Measurements from ENCODE around the gene TMEM131.

The TMEM131 gene

GRCh38 chr2:97736185-97736584 is 259.6 kb downstream of the TMEM131 start:
- no peak for DNase-seq

GRCh38 chr2:97735161-97735561 is 260.6 kb downstream of the TMEM131 start:
- no peak for DNase-seq

- no peak for DNase-seq
Measured at GRCh38 chr2:97734061-97735051, 261.4 kb downstream of the TMEM131 start.

GRCh38 chr2:97733341-97734035 is 262.3 kb downstream of the TMEM131 start:
- DNase-seq: no peak

GRCh38 chr2:97732436-97733340 is 263.1 kb downstream of the TMEM131 start:
- DNase-seq: no peak

- DNase-seq: no peak
Measured at GRCh38 chr2:97731274-97732020, 264.3 kb downstream of the TMEM131 start.

- no peak for DNase-seq
Measured at GRCh38 chr2:97730245-97730644, 265.5 kb downstream of the TMEM131 start.

GRCh38 chr2:97728091-97728731 is 267.5 kb downstream of the TMEM131 start:
- DNase-seq: peak; percentile 36

- DNase-seq: no peak
Measured at GRCh38 chr2:97727296-97727695, 268.5 kb downstream of the TMEM131 start.

GRCh38 chr2:97726261-97727064 is 269.3 kb downstream of the TMEM131 start:
- DNase-seq: no peak

- DNase-seq: no peak
Measured at GRCh38 chr2:97724946-97725688, 270.6 kb downstream of the TMEM131 start.

GRCh38 chr2:97724501-97724900 is 271.2 kb downstream of the TMEM131 start:
- DNase-seq: no peak

GRCh38 chr2:97724073-97724410 is 271.7 kb downstream of the TMEM131 start:
- no peak for DNase-seq

GRCh38 chr2:97723156-97724072 is 272.3 kb downstream of the TMEM131 start:
- DNase-seq: no peak

- no peak for DNase-seq
Measured at GRCh38 chr2:97722227-97722626, 273.5 kb downstream of the TMEM131 start.

GRCh38 chr2:97720746-97721145 is 275.0 kb downstream of the TMEM131 start:
- no peak for DNase-seq

- no peak for DNase-seq
Measured at GRCh38 chr2:97719362-97720155, 276.2 kb downstream of the TMEM131 start.

- DNase-seq: peak; percentile 30
Measured at GRCh38 chr2:97718942-97719341, 276.8 kb downstream of the TMEM131 start.
